Mesothelial cell of epicardium (in vitro differentiated cells): ENCODE results near the gene GAS2L1. TPM values are rescaled to one million over a fixed set of nuclear protein-coding genes. Genes with fewer than 3 reads are reported as not detected.

Experiments
- DNase-seq, 2 experiments: peaks; one replicate each; pipeline ENCODE4 v3.0.0; 2021; ENCODE audit warnings: low spot score in 2 of 2; ENCODE audit not compliant: unreplicated experiment in 2 of 2
- H3K27ac Mint-ChIP-seq: 2 replicates; pipeline ENCODE4 v1.8.0; 2021; ENCODE audit warnings: mixed read lengths
- H3K27me3 Mint-ChIP-seq: 2 replicates; pipeline ENCODE4 v1.8.0; 2021; ENCODE audit warnings: low read depth, mixed read lengths
- H3K36me3 Mint-ChIP-seq: 2 replicates; pipeline ENCODE4 v1.8.0; 2021; ENCODE audit warnings: mixed read lengths
- H3K4me1 Mint-ChIP-seq: 2 replicates; pipeline ENCODE4 v1.8.0; 2021; ENCODE audit warnings: mixed read lengths
- H3K4me3 Mint-ChIP-seq: 2 replicates; pipeline ENCODE4 v1.8.0; 2021; ENCODE audit warnings: mild to moderate bottlenecking, moderate library complexity, mixed read lengths
- H3K9me3 Mint-ChIP-seq: 2 replicates; pipeline ENCODE4 v1.8.0; 2021; ENCODE audit warnings: mixed read lengths
- total RNA-seq: library from RNA; stranded (reverse); gene quantifications from 3 replicates; pipeline ENCODE4 v1.2.1, GENCODE V29; 2021
- TF ChIP-seq, protein P1 (sequence below): fragments of 200-600 bp; sonication (generic); IDR thresholded peaks from one replicate; pipeline ENCODE4 v1.5.0; 2021; ENCODE audit warnings: antibody characterized with exemption; ENCODE audit not compliant: unreplicated experiment

Gene GAS2L1
- total RNA-seq, 1 donor from 2014 or later, result 13.4 TPM

DNA sequence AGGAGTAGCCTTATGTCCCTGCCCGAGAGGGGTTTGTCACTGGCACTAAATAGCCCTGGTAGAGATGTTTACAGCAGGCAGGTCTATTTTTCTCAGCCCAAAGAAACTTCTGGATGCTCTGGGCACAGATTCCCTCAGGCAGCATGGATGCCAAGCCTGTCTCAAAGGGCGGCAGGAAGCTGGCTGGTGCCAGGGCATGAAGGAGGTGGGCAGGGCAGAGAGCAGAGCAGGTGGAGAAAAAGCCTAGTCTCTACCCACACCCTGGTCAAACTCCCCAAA, 4.1 kb upstream of the GAS2L1 start:
- Mint-ChIP-seq H3K4me1 (peaks cover 2% of the 10 kb centered on the region), H3K9me3 (no peaks in the 10 kb centered on the region), H3K27me3 (no peaks in the 10 kb centered on the region), H3K36me3 (peaks cover 21% of the 10 kb centered on the region), H3K27ac (no peak overlapping the region), H3K4me3 (no peak overlapping the region)
- DNase-seq, result no peak
- TF ChIP-seq, protein P1, sequence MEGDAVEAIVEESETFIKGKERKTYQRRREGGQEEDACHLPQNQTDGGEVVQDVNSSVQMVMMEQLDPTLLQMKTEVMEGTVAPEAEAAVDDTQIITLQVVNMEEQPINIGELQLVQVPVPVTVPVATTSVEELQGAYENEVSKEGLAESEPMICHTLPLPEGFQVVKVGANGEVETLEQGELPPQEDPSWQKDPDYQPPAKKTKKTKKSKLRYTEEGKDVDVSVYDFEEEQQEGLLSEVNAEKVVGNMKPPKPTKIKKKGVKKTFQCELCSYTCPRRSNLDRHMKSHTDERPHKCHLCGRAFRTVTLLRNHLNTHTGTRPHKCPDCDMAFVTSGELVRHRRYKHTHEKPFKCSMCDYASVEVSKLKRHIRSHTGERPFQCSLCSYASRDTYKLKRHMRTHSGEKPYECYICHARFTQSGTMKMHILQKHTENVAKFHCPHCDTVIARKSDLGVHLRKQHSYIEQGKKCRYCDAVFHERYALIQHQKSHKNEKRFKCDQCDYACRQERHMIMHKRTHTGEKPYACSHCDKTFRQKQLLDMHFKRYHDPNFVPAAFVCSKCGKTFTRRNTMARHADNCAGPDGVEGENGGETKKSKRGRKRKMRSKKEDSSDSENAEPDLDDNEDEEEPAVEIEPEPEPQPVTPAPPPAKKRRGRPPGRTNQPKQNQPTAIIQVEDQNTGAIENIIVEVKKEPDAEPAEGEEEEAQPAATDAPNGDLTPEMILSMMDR, result no peak

DNA sequence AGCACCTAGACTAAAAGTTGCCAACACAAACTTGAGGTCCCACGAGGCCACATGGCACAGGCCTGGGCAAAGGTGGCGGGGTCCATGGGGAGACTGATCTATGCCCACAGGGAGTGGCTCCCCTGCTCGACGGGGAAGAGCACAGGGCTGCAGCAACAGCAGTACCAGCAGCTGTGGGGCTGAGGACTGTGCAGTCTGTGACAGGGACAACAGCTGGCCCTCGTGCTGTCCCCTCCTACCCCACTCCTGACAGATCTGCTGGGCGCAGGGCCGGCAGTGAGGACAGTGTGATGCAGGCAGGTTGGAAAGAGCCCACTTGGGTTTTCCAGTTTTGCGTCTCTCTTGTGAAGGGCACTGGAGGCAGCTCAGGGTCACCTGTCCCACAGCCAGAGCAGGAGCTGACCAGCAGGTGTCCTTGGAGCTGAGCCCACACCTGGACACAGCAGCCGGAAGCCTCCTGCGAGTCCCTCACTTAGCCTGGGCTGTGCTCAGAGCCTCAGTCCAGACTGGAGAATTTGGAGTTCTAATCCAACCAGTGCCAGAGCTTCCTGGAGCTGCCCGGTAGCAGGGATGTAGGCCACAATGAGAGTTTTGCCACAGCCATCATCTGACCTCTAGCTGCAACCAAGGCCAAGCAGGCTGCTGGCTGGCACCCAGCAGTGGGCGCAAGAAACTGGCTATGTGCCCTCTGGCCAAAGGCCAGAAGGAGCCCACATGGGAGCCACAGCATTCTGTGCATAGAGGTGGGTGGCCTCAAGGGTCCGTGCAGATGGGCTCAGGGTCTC, 3.6 kb upstream of the GAS2L1 start:
- TF ChIP-seq, protein P1, result no peak
- Mint-ChIP-seq H3K4me3 (no peak overlapping the region), H3K4me1 (peaks cover 6% of the 10 kb centered on the region), H3K36me3 (peaks cover 16% of the 10 kb centered on the region), H3K27ac (no peak overlapping the region), H3K9me3 (no peaks in the 10 kb centered on the region), H3K27me3 (no peaks in the 10 kb centered on the region)
- DNase-seq, result no peak

DNA sequence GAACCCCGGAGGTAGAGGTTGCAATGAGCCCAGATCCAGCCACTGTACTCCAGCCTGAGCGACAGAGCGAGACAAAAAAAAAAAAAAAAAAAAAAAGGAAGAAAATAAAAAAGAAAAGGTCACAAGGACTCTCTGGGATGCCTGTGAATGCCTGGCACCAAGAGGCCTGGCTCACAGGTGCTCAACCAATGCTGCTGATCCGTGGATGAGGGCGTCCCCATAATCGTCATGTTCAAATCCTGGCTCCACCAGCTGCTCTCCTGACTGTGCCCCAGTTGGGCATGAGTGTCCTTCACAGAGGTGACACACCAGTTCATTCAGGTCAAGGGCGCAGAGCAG, 645 bp upstream of the GAS2L1 start:
- TF ChIP-seq, protein P1, result no peak
- no peaks in the 10 kb centered on the region for H3K9me3 Mint-ChIP-seq
- H3K27ac Mint-ChIP-seq, result peak overlapping the region; percentile 85
- H3K4me1 Mint-ChIP-seq, result peaks cover 7% of the 10 kb centered on the region
- no peaks in the 10 kb centered on the region for H3K36me3 Mint-ChIP-seq
- peak overlapping the region; percentile 79 for H3K4me3 Mint-ChIP-seq
- DNase-seq, result no peak
- no peaks in the 10 kb centered on the region for H3K27me3 Mint-ChIP-seq

DNA sequence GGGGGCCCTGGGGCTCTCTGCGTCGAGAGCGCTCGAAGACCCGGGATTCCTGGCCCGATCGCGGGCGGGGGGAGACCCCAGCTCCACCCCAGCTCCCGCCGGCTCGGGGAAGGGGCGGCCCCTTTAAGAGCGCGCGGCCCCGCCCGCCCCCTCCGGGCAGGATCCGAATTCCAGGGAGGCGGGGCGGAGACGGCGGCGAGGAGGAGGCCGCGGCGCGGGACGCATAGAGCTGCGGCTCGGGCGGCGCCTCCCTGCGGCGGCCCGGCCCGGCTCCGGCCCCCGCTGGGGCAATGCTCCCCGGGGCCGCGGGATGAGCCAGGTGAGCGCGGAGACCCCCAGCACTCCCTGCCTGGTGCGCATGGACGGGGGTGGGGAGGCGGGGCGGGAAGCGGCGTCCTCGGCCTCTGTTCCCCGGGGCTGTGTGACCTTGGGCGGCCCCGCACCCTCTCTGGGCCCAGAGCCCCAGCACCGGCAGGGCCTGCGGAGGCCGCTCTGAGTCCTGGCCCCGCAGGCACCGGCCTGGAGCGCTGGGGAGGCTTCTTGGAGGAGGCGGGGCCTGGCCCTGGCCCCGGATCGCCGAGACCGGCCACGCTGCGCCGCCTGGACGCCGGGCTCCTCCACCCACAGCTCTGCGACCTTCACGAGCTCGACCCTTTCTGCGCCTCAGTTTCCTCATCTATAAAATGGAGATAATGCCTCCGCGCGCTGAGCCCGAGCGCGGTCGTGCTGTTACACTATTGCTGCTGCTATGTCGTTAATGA, 565 bp downstream of the GAS2L1 start:
- Mint-ChIP-seq H3K4me1 (peaks cover 9% of the 10 kb centered on the region), H3K4me3 (peak overlapping the region; percentile 81), H3K9me3 (no peaks in the 10 kb centered on the region), H3K27ac (peak overlapping the region; percentile 86), H3K27me3 (no peaks in the 10 kb centered on the region), H3K36me3 (no peaks in the 10 kb centered on the region)
- DNase-seq, result peak; percentile 84 to 89
- TF ChIP-seq, protein P1, result no peak

DNA sequence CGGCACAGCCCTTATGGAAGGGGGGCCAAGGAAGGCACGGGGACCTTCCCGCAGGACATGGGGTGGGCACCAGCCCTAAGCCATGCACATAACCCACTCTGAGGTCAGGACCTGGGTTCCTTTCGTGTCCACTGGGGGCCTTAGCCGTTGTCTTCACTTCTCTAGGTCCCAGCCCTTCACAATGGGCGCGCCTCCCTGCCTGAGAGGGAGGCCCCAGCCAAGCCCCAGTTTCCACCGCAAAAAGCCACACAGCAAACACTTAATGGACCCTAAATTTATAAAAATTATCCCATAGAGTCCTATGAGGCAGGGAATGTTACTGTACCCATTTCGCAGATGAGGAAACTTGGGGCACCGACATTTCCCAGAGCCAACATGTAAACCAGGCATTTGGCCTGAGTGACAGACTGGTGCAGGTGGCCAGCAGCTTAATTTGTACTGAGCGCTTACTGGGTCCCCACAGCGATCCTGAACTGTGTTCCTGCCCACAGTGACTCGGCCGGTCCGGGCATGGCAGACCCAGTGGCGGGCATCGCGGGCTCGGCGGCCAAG, 1.2 kb downstream of the GAS2L1 start:
- DNase-seq, result peak in 1 of 2 experiments; percentile 36
- H3K27me3 Mint-ChIP-seq, result peaks cover 4% of the 10 kb centered on the region
- TF ChIP-seq, protein P1, result no peak
- H3K27ac Mint-ChIP-seq, result peak overlapping the region; percentile 79
- H3K36me3 Mint-ChIP-seq, result peaks cover 3% of the 10 kb centered on the region
- no peaks in the 10 kb centered on the region for H3K9me3 Mint-ChIP-seq
- peak overlapping the region; percentile 81 for H3K4me3 Mint-ChIP-seq
- H3K4me1 Mint-ChIP-seq, result peaks cover 9% of the 10 kb centered on the region
